T-helper 2 cell treated with Interferon-gamma antibody and Interleukin-4, amounts not matched to agents 100 ng/mL and 5 ng/mL, for 36 hours (primary cell): ENCODE measurements around the gene CD27. TPM values are rescaled to one million over a fixed set of nuclear protein-coding genes. Genes with fewer than 3 reads are reported as not detected.

Experiments used
- intact Hi-C: fragments of 100-400 bp; cut with micrococcal nuclease; formaldehyde crosslinking; loops from one replicate; pipeline ENCODE4 v1.15.1; 2023
- total RNA-seq: library from RNA; stranded (reverse); gene quantifications from 2 replicates; pipeline ENCODE4 v1.2.3, GENCODE V29; 2022

Gene CD27
- total RNA-seq = 59.0 and 60.3 TPM in 2 replicates

DNA sequence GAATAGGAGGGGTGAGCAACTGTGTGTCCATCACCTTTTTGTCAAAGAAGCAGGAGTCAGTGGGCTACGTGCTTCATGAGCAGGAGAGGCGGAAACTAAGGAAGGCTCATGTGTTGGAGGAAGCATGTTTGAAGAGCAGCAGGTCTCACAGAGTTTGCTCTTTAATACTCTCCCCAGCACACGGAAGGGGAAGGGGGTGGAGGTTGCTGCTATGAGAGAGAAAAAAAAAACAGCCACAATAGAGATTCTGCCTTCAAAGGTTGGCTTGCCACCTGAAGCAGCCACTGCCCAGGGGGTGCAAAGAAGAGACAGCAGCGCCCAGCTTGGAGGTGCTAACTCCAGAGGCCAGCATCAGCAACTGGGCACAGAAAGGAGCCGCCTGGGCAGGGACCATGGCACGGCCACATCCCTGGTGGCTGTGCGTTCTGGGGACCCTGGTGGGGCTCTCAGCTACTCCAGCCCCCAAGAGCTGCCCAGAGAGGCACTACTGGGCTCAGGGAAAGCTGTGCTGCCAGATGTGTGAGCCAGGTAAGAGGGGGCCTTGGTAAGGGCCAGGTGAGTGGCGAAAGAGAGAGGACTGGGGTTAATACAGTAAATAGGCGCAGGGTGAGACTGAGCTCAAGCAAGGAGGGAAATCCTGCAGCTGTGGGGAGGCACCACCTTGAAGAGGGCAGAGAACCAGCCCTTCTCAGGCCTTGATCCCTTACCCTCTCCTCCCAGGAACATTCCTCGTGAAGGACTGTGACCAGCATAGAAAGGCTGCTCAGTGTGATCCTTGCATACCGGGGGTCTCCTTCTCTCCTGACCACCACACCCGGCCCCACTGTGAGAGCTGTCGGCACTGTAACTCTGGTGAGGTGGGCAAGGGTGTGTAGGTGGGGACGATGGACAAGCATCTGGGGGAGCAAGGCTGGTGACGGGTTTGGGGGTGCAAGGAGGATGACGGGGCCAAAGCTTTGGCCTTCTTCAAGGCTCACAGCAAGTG lies at the start of gene CD27:
CD27 (plus strand) TSS at position 252 of the 985 bp plus-strand sequence; CDS start at position 393, 141 bp downstream.
- intact Hi-C loops = loop anchor here (1.0 to 2.0 kb wide), 3 partner anchors 7 to 26 kb away; partner anchors contain the start of genes TAPBPL and VAMP1

DNA sequence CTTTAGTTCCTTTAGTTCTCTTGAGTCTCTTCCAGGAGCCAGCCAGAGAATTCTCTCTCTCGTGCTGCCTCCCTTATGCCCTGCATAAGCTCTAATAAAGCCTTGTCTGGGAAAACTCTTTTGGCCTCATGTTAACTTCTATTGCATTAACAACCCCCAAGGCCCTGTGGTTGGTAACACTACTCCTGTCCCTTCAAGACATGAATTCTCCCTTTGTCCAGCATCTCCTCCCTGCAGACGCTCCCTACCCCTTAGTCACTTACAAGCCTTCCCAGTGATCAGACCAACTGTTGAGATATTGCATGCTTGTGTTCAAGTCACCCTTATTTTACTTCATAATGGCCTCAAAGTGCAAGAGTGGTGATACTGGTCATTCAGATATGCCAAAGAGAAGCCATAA lies 48.7 kb upstream of the CD27 start:
- intact Hi-C loops = no loop called here

DNA sequence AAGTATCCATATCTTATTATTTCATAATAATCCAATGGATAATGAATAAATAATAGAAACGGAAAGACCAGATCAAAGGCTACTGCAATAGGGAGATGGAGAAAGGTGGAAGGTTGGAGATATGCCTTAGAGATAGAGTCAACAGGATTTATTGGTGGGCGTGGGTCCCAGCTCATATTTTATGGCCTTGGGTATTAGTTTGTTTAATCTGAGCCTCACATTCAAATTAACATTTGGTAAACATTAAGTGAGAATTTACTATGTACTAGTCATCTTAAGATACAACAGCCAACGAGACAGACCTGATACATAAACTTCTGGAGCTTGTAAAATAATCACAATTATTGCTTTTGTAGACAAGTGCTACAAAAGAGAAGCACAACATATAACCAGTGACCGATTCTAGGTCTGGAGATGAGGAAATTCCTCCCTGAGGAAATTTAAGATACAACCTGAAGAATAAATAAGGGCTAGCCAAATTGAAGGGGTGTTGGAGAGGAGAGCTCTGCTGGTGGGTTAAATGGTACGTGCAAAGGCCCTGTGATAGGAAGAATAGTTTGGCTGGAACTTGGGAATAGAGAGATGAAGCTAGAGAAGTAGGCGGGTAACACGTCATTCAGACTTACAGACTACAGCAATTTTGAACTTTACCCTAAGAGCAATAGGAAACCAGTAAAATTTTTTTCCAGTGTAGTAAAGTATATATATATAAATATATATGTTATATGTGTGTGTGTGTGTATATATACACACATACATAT lies 44.7 kb upstream of the CD27 start:
- intact Hi-C loops = no loop called here

DNA sequence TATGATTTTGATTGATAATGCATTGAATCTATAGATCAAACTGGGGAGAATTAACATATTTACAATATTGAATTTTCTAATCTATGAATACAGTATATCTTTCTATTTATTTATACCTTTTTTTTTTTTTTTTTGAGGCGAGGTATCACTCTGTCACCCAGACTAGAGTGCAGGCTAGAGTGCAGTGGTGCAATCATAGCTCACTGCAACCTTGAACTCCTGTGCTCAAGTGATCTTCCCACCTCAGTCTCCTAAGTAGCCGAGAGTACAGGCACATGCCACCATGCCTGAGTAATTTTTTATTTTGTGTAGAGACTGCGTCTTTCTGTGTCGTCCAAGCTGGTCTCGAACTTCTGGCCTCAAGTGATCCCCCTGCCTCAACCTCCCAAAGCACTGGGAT lies 40.4 kb upstream of the CD27 start:
- intact Hi-C loops = no loop called here

DNA sequence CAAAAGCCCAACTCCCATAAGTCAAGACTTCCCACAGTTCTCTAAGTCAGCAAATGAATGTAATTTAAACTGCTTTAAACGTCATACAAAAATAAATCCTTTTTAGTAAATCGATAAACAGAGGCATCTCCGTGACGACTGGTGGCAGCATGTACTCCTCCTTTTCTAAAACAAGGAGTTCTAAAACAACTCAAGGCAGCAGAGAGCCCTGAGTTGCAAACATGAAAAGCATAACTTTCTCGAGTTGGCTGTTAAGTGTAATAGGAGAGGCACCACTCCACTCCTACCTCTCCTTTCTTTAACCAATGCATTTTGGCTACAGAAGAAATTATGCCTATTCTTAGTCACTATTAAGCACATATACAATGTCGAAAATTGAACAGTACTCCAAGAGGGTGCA lies 38.8 kb upstream of the CD27 start:
- intact Hi-C loops = no loop called here

DNA sequence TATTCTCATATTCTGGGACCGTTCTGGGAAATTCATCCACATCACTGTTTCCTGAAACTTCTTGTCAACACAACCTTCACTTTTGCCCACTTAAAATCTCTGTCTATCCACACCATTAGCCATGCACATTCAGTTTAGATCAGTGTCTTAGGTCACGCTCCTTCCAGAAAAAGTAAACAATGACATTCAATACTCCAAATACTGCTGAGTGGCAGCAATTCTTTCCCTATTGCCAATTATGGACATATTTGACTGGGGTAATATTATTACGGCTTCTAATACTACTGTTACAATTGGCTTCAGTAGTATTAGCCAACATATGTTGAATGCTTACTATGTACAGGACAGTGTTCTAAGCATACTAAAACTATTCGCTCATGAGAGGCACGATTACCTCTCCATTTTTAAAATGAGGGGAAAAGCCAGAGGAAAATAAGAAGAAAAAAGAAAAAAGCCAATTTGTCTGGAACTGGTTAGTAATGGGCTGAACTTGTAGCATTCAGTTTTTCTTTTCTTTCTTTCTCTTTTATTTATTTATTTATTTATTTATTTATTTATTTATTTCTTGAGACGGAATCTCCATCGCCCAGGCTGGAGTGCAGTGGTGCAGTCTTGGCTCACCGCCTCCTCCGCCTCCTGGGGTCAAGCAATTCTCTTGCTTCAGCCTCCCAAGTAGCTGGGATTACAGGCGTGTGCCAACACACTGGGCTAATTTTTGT lies 37.4 kb upstream of the CD27 start:
- intact Hi-C loops = no loop called here

DNA sequence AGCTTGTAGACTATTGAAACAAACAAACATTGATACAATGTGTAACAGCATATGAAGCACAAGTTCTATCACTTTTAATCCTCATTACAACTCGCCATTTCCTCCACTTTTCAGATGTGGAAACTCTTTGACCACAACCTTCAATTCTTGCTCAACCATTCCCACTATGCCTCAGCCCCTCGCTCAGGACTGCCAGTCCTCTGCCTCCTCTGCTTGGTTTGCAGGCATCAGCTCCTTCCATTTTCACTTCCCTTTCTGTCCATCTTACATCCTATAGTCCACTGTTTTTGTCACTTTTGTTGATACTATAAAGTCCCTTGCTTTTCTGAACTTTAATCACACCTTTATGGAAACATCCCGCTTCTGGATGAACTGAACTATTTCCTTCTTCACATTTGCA lies 28.2 kb upstream of the CD27 start:
- intact Hi-C loops = loop anchor here (5.0 kb wide), 1 partner anchor 94 kb away; no protein-coding TSS in a partner anchor

DNA sequence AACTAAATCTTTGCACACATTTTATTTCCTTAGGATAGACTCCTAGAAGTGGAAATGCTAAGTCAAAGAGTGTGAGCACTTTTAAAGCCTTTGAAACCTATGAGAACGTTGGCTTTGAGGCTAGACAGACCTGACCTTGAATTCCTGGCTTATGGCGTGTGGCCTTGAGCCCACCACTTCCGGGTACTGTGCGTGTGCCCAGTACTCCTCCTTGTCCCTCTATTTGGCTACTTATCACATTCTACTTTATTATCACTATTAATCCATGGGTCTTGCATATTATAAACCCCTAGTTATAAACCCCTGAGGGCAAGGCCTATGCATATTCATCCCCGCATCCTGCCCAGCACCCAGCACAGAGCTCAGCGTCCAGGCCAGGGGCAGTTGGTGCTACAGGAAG lies 26.0 kb upstream of the CD27 start:
- intact Hi-C loops = loop anchor here (5.0 kb wide), 1 partner anchor 96 kb away; no protein-coding TSS in a partner anchor

DNA sequence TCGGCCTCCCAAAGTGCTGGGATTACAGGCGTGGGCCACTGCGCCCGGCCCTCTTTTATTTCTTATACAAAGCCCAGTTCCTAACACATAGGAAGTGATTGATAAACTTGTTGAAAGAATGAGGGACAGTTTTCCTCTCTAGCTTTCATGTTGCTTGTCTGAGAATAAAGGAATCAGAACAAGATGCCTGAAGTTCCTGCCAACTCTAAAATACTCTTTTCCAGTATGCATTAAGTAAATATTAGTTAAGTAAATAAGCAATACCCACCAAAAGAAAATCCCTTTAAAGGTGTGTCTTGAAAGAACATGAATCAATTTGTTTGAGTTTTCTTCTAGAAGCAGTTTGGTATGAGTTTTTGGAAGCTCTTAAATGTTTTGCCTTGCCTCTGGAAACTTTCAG lies 24.4 kb upstream of the CD27 start:
- intact Hi-C loops = no loop called here

DNA sequence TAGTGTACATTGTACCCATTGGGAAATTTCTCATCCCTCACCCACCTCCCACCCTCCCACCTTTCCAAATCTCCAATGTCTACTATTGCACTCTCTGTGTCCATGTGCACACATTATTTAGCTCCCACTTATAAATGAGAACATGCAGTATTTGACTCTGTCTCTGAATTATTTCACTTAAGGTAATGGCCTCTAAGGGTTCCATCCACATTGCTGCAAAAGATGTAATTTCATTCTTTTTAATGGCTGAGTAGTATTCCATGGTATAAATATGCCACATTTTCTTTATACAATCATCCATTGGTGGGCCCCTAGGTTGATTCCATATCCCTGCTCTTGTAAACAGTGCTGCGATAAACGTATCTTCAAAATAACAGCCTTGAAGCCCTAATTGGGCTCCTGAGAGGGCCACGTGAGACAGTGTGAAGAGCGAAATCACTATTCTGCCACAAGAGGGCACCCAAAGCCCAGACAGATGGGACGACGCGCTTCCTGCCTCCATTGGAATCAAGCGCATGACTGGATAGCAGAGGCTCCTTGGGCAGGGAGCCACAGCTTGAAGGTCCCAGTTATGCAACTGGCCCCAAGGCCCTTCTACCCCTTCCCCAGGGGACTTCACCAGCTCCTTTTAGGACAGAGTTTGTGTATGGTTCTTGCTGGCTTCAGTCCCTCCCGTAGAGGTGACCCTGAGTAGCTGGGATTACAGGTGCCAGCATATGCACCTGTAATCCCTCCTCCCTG lies 21.3 kb upstream of the CD27 start:
- intact Hi-C loops = loop anchor here (1.0 to 2.0 kb wide), 7 partner anchors 42 to 595 kb away; partner anchors contain the start of genes GAPDH, IFFO1, LPCAT3 and NCAPD2

DNA sequence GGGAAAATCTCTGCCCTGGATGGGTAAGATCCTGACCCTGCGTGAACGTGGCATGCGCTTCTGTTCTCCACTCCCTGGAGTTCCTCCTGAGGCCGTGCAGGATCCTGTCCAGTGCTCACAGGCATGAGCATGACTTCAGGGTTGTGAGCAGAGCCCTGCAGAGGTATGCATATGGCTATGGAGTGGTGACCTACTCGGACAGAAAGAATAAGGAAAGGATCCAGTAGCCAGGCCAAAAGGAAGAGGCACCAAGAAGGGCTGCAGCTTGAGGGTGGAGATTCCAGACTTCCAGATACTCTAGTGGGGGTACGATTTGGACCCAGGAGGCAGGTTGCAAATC lies 20.8 kb upstream of the CD27 start:
- intact Hi-C loops = no loop called here

DNA sequence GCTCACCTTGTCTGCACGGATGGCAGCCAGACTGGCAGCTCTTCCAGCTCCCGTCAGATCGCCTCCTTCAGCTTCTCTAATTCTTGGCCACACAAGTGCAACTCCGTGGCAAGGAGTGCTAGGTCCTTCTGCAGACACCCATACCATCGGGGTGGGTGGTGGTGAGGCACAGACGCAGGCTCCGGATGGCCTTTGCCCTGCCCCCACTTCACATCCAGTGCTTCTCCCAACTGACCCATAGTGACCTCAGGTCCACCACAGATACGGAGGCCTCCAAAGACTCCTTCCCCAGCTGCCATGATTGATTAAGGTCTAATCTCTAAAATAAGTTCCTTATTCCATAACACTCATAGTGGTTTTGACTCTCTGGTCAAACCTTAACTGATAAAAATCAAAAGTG lies 19.9 kb upstream of the CD27 start:
- intact Hi-C loops = no loop called here

DNA sequence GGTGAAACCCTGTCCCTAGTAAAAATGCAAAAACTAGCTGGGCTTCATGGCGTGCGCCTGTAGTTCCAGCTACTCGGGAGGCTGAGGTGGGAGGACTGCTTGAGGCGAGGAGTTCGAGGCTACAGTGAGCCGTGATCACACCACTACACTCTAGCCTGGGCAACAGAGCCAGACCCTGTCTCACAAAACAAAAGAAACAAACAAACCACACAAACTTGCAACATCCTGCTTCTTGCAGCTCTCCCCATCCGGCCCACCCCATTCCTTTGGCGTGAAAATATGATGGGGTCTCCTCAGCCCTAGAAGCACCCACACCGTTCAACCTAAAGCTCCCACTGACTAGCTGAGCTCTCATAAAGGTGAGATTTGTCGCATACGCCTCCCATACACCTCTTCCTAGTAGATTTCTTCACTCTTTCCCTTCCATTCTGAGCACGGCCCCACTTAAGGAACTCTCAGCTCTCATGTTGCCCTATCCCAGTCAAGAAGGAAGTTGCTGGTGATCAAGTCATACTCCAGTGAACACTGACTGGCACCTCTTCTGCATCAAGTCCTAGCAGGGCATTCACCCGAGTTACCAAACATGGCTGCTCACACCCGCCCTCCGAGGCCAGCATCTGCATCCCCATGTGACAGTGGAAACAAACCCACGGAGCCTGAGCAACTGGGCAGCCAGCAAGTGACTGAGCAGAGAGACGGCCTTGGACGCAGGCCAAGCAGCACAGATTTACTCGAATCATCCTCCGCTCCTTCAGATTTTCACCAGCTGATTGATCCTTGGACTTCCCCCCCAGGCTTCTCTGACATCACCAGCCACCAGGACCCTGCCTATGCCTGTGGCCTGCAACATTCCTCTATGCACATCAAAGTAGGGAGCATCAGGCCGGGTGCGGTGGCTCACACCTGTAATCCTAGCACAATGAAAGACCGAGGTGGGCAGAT lies 18.9 kb upstream of the CD27 start:
- intact Hi-C loops = loop anchor here (2.0 kb wide), 1 partner anchor 37 kb away; no protein-coding TSS in a partner anchor

DNA sequence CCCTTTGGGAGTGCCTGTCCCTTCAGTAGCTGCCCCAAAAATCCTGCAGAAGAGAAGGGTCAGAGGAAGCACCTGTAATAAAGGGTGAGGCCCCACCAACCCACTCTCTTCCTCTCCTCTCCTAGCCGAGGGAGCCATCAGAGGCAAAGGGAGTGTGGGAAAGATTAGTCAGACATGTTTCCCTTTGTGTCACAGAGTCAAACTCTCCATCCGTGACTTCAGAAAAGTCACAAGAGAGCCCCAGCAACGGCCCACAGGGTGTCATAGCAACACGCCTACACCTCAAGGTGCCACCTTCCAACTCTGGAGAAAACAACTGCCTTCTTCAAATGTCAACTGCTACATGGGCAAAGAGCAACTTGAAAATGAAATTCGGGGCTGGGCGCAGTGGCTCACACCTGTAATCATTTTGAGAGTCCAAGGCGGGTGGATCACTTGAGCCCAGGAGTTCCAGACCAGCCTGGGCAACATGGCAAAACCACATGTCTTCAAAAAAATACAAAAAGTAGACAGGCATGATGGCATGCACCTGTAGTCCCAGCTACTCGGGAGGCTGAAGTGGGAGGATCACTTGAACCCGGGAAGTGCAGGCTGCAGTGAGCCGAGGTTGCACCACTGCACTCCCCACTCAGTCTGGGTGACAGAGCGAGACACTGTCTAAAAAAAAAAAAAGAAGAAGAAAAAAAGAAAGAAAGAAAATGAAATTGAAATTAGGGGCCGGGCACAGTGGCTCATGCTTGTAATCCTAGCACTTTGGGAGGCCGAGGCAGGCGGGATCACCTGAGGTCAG lies 17.7 kb upstream of the CD27 start:
- intact Hi-C loops = loop anchor here (2.0 kb wide), 1 partner anchor 36 kb away; no protein-coding TSS in a partner anchor

DNA sequence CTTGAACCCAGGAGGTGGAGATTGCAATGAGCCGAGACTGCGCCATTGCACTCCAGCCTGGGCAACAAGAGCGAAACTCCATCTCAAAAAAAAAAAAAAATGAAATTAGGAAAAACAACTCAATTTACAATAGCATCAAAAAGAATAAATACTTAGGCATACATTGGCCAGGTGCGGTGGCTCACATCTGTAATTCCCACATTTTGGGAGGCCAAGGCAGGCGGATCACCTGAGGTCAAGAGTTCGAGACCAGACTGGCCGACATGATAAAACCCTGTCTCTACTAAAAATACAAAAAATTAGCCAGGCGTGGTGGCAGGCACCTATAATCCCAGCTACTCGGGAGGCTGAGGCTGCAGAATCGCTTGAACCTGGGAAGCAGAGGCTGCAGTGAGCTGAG lies 17.0 kb upstream of the CD27 start:
- intact Hi-C loops = loop anchor here (2.0 kb wide), 1 partner anchor 35 kb away; no protein-coding TSS in a partner anchor

DNA sequence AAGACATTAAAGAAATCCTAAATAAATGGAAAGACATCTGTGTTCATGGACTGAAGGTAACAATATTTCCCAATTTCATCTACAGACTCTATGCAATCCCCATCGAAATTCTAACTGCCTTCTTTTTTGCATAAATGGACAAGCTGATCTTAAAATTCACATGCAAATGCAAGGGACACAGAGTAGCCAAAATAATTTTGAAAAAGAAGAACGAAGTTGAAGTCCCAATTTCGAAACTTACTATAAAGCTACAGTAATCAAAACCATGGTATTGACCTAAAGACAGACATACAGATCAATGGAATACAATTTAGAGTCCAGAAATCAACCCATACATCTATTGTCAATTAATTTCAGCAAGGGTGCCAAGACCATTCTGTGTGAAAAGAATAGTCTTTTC lies 16.4 kb upstream of the CD27 start:
- intact Hi-C loops = no loop called here

DNA sequence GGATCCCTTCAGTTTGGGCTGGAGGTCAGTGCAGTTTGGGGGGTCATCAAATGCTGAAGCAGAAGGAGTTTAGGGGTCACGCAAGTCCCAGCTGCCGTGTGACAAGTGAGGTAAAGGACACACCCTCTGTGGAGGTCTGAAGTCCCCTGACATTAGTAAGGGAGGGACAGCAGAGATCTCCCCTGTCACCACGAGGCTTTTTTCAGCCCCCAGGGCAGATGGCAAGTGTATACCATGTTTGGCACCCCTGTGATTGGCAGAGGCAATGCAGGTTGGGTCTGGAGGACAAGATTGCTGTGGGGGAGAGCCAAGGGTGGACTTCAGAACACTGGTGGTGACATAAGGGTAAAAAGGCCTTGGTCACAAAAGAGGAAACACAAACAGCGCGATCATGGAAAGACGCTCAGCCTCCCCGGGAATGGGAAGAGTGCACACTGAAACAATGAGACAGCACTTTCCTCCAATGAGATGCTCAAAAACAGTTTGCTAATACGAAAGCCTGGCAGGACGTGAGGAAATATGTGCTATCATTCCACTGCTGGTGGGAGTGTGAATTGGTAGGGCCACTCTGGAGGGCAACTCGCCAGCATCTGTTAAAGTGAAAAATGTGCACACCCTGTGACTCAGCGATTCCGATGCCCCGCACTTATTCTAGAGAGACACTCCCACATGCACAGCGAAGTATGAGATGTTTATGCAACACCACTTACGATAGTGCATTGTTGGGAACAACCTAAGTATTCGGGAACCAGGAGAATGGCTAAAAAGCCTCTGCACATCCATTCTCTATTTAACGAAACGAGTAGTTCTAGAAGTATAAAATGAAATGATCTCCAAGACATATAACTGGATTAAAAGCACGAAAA lies 14.4 kb upstream of the CD27 start:
- intact Hi-C loops = no loop called here

DNA sequence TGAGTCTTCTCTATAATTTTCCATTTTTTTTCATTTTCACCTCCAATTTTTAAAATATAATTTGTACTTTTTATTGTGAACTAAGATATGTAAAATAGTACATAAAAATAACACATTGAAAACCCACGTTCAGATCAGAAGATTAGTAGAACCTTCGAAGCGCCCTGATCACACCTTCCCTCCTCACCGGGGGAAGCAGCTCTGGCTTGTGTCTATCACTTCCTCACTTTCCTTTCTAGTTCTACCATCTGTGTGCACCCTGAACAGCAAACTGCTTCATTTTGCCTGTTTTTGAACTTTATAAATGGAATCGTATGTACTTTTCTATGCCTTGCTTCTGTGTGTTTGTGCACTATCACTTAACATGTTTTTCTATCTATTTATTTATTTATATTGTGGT lies 11.8 kb upstream of the CD27 start:
- intact Hi-C loops = no loop called here
